NCI-H1417 treated with DMSO at 0.1 percent for 48 hours (cell line): ENCODE measurements around the gene INSRR.

ENCODE experiments used
- DNase-seq: peaks from one replicate; lab custom pipeline; 2025; lab: John Stamatoyannopoulos, UW

INSRR gene

DNA sequence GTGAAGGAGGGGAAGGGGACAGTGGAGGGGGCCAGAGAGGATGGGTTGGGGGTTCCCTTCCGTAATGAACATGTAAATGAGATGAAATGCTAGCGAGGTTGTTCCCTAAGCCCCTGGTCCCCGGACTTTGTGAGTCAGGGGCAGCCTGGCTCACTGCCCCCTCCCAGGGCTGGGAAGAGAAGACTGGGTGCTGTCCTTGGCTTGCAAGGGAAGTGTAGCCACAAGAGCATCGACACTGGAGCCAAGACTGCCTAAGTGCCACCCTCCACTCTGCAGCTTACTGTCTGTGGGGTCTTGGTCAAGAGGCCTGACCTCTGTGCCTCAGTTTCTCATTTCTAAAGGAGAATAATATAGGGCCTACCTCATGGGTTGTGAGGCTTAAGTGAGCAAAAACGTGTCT, 35.1 kb upstream of the INSRR start:
- no peak for DNase-seq

GRCh38 chr1:156893048-156893953, 34.4 kb upstream of the INSRR start, which contains the start of gene PEAR1:
Gene PEAR1 (plus strand): TSS chr1:156893718. CDS start chr1:156903927, 10,209 bp downstream.
- no peak for DNase-seq

- no peak for DNase-seq
Measured at GRCh38 chr1:156892190-156893047, 33.5 kb upstream of the INSRR start.

DNA sequence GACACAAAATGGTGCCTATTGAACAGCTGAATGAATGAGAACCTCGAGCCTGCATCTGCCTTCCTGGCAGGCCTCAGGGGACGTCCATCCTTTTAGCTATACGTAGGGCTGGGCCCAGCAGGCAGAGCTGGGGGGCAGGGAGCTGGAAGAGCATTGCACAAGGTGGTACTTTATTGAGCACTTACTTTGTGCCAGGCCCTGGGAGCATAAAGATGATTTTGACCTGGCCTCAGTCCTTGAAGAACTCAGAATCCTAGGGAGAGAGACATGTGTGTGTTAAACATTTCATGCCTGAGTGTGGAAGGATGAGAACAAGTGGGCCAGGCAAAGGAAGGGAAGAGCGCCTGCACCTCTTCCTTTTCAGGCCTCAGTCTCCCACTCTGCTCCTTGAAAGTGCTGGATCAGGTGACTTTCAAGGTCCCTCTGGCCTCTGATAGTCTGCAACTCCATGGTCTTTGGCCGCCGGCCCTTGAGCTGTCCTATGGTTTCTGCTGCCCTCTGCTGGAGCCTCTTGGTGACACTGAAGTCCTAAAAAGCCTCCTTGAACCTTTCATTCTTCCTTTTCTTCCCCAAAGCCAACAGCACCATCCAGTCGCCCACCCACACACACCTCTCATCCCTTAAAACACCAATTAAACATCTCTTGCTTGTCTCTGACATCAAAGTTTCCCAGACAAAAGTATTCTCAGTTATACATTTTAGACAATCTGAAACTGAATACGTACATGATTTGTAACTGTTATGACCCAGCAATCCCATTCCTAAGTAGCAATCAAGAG, 31.1 kb upstream of the INSRR start:
- DNase-seq = peak; percentile 15

- no peak for DNase-seq
Measured at GRCh38 chr1:156887734-156888133, 28.8 kb upstream of the INSRR start.

GRCh38 chr1:156887317-156887716, 28.4 kb upstream of the INSRR start:
- no peak for DNase-seq

DNA sequence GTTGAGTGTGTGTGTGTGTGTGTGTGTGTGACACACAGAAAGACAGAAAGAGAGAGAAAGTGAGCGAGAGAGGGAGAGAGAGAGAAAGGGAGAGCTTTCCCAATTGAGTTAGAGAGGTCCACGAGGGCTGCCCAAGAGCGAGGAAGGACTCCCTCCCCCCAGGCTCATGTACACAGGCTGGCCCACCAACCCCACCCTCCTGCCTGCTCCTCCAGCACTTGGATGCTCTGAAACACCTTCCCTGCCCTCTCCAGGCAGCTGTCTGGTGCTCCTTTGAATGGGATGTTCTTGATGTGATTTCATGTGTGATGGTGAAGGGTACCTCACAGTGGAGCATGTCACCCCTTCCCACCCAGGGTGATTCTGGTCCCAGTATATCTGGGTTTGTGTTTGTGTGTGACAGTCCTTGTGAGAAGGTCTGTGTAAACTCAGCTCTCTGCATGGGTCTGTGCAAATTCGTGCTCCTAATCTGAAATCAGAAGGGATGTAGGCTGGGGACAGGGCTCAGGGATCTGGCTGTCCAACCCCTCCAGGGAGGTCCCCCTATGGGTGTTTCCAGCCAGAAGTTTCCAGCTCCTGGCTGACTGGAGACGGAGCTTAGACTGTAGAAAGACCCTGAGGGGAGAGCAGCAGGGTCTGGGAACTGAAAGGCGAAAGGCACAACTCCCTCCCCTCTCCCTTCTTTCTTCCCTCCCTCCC, 27.8 kb upstream of the INSRR start:
- DNase-seq = no peak

GRCh38 chr1:156885880-156886355, 27.0 kb upstream of the INSRR start:
- no peak for DNase-seq

- DNase-seq = no peak
Measured at GRCh38 chr1:156885314-156885713, 26.4 kb upstream of the INSRR start.

DNA sequence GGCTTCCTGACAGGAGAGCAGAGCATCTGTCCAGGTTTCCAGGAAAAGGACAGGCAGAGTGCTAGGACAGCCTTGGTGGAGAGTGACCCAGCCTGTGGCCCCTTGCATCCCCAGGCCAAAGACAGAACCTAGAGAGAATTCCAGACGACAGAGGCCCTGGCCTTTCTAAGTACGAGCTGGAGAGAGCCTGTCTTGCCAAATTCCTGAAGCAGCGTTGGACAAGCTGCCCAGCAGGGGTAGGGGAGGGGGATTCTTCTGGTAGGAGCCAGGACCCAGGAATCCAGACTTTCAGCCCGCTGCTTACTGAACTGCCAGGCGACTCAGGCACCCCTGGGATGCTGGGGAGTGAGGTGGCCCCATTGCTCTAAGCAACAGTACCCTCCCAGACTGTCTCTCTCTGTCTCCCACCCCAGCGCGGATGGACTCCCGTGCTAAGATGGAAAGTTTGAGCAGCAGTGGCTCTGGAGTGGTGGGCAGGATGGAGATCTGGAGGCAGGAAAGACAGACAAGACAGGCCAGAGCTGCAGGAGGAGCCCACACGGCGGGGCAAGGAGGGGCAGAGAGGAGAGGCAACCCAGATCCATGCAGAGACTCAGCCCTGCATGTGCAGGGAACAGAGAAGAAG, 25.8 kb upstream of the INSRR start:
- no peak for DNase-seq

- no peak for DNase-seq
Measured at GRCh38 chr1:156883919-156884318, 25.0 kb upstream of the INSRR start.

DNA sequence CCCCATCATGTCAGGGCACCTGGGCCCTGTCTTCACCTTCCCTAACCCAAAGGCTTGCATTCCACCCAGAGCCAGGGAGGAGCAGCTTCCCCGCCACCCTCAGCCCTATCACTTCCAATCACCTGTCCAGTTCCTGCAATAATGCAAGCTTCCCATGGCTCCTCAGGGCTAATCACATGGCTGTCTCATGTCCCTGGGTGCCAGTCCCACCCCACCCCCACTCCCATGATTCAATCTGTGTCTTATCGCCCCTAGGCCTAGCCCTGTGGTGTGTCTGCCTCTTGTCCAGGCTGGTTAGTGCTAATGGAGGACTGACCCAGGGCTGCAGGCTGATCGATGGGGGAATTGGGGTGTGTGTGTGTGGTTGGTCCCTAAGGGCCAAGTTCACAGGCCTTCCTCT, 23.6 kb upstream of the INSRR start:
- no peak for DNase-seq

- no peak for DNase-seq
Measured at GRCh38 chr1:156881663-156882062, 22.7 kb upstream of the INSRR start.

DNA sequence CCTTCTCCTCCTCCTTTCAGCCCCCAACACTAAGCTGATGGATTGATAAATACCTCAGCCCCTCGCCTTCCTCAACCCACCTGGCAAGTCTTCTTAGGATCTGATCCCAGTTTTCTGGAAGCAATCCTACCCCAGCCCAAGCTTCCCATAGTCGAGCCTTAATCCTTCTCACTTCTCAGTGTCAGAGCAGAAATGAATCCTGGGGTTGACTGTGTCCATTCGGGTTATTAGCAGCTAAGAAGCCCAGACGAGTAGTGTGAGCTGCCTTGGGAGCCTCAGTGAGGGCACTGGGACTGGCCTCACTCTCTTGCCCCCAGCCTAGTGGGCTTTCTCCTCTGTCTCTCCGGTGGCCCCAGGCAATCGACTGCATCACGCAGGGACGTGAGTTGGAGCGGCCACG, 22.2 kb upstream of the INSRR start:
- DNase-seq = no peak

DNA sequence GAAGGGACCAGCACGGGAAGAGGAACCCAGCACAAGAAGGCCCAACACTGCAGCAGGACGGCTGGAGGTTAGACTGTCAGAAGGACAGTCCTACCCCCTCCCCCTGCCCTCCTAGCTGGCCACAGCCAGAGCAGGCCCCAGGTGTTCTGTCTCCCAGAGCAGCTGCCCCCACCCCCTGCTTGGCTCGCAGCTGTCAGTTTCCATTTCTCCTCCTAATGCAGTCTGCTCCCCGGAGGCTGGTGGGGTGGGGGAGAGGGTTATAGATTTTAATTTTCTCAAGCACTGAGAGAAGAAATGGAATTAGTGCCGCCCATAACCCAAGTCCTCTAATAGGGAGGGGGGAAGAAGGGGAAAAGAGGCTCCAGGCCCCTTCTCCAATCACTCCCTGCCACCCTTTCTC, 21.6 kb upstream of the INSRR start:
- DNase-seq = no peak

DNA sequence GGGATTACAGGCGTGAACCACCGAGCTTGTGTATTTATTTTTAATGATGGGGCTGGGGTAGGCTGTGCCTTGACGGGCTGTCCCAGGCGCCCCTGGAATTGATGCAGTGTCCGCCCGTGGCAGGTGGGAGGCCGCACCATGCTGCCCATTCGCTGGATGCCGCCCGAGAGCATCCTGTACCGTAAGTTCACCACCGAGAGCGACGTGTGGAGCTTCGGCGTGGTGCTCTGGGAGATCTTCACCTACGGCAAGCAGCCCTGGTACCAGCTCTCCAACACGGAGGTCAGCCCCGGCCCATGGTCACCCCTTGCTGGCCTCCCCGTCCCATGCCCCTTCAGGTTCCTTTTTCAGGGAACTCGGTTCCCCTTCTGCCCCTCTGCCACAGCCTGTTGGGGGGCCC, 21.0 kb upstream of the INSRR start:
- no peak for DNase-seq

DNA sequence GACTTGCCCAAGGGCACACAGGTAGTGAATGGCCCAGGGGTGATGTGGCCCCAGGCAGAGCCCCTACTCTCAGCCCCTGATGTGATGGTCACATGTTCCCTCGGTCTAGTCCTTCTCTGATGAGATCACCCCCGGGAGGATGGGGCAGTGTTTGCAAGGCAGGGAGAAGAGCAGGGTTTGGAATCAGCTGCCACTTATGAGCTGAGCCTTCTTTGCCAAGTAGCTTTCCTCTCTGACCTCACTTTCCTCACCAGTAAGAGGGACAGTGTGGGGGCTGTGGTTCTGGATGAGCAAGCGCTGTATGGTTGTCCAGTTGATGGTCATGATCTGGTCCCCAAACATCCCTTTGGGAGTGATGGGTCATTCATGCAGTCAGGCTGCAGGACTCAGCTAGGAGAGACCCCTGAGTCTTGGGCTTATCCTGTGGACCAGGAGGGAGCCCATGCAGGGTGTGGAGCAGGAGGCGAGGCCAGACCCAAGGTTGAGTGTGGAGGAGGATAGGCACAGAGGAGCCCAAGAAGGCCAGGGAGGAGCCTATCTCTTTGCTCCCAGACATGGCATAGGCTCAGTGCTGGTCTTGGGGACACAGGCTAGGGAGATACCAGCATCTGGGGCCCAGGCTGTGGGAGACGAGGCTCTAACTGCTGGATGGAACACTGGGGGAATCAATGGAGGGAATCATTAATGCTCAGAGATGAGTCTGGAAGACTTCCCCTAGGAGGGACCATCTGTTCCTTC, 18.7 kb upstream of the INSRR start:
- DNase-seq = no peak

DNA sequence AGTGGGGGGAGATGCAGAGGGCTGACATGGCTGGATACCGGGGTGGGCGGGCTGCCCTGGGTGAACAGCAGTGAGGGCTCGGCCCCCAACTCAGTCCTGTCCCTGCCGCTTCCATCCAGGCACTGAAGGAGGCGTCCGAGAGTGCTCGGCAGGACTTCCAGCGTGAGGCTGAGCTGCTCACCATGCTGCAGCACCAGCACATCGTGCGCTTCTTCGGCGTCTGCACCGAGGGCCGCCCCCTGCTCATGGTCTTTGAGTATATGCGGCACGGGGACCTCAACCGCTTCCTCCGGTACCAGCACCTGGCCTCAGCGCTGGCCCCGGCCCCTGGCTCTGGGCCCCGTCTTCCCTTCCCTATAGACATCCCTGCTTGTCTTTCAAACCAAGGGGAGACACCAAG, 17.4 kb upstream of the INSRR start:
- no peak for DNase-seq

DNA sequence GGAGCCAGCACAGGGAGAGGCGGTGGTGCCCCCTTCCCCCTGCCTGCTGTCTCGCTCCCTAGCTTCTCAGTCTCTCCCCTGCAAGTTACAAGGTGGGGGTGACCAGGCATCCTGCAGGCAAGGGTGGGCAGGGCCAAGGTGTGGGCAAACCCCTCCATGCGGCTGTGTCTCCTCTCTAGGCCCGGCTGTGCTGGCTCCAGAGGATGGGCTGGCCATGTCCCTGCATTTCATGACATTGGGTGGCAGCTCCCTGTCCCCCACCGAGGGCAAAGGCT, 16.4 kb upstream of the INSRR start:
- DNase-seq = no peak

DNA sequence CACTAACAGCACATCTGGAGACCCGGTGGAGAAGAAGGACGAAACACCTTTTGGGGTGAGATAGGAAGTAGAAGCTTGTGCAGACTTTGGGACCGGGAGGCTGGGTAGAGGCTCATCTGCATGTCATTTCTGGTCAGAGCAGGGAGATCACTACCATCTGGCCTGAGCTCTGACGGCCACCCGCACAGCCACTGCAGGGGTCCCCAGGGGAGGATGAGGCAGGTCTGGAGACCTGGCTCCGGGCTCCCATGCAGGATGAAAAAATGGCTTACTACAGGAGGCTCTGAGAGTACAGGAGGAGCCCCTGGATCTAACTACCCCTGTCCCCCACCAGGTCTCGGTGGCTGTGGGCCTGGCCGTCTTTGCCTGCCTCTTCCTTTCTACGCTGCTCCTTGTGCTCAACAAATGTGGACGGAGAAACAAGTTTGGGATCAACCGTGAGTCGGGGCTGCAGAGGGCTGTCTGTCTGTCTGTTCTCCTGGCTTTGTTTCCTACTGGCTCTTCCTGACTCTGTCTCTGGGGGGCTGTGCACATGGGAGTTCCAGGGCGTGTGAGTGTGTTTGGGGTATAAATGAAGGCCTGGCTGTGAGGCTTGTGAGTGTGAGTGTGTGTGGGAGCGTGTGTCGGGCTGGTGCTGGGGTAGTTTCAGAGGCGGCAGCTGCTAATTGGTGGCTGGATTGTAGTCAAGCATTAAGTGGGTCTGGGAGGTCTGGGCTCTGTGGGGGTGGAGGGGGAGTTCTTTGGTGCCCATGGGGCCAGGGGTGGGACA, 15.8 kb upstream of the INSRR start:
- no peak for DNase-seq
